Stimulated activated CD4-positive, alpha-beta T cell treated with anti-CD3 and anti-CD28 coated beads, Interleukin-2, amount 100 ng/mL, for 24 hours (primary cell): Measurements from ENCODE around the gene IGHMBP2.

ENCODE experiments used
- DNase-seq, 2 donors: peaks; one replicate each; pipeline ENCODE4 v3.0.0-alpha.2; 2020

IGHMBP2 gene

GRCh38 chr11:68928136-68928880 is 24.6 kb downstream of the IGHMBP2 start:
- no peak for DNase-seq

GRCh38 chr11:68929135-68929534 is 25.4 kb downstream of the IGHMBP2 start:
- no peak for DNase-seq

GRCh38 chr11:68929706-68930570 is 26.2 kb downstream of the IGHMBP2 start:
- no peak for DNase-seq

GRCh38 chr11:68930991-68931855 is 27.5 kb downstream of the IGHMBP2 start:
- no peak for DNase-seq

- no peak for DNase-seq
Observed at GRCh38 chr11:68931911-68932310, 28.2 kb downstream of the IGHMBP2 start.

- DNase-seq = no peak
Observed at GRCh38 chr11:68932358-68932757, 28.7 kb downstream of the IGHMBP2 start.

GRCh38 chr11:68932933-68933577 is 29.4 kb downstream of the IGHMBP2 start:
- no peak for DNase-seq

GRCh38 chr11:68933605-68934320 is 30.1 kb downstream of the IGHMBP2 start:
- no peak for DNase-seq

GRCh38 chr11:68934321-68934645 is 30.6 kb downstream of the IGHMBP2 start:
- DNase-seq = no peak

GRCh38 chr11:68934666-68935065 is 31.0 kb downstream of the IGHMBP2 start:
- DNase-seq = no peak

GRCh38 chr11:68935066-68935465 is 31.4 kb downstream of the IGHMBP2 start:
- DNase-seq = no peak

GRCh38 chr11:68935516-68936357 is 32.0 kb downstream of the IGHMBP2 start:
- no peak for DNase-seq

- DNase-seq = no peak
Observed at GRCh38 chr11:68936358-68936636, 32.6 kb downstream of the IGHMBP2 start.

GRCh38 chr11:68936676-68937620 is 33.3 kb downstream of the IGHMBP2 start:
- DNase-seq = no peak

GRCh38 chr11:68938088-68938487 is 34.4 kb downstream of the IGHMBP2 start:
- DNase-seq = no peak

GRCh38 chr11:68938816-68939582 is 35.3 kb downstream of the IGHMBP2 start:
- DNase-seq = no peak

GRCh38 chr11:68939583-68940555 is 36.2 kb downstream of the IGHMBP2 start:
- DNase-seq = no peak
